HG03432 (cell line): ENCODE results near the gene WIPI1.
A peak's percentile ranks its signal among the peaks of the same experiment; 100 is the strongest.

Experiments used
- ATAC-seq: cut with Tn5 transposase; IDR thresholded peaks from one replicate; pipeline ENCODE4 v1.9.1; 2021; ENCODE audit warnings: mild to moderate bottlenecking, moderate library complexity; ENCODE audit not compliant: unreplicated experiment

The WIPI1 gene

DNA sequence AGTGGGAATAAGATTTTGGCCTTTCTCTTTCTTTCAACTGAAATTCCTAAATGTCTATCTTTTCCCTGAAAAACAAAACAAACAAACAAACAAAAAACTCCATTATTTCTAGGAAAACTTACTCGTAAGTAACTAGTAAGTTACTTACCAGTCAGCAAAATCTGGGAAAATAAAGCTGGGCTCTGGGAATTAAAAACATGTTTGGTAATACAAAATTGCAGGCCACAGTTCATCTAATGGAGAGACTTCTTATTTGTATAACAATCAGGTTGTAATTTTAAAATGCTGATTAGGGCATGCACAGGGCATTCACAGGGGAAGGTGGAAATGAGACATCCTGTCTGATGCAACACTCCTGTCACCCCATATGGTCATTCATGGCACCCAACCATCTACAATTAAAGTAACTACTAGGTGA, 3.8 kb upstream of the WIPI1 start:
- no peak for ATAC-seq

DNA sequence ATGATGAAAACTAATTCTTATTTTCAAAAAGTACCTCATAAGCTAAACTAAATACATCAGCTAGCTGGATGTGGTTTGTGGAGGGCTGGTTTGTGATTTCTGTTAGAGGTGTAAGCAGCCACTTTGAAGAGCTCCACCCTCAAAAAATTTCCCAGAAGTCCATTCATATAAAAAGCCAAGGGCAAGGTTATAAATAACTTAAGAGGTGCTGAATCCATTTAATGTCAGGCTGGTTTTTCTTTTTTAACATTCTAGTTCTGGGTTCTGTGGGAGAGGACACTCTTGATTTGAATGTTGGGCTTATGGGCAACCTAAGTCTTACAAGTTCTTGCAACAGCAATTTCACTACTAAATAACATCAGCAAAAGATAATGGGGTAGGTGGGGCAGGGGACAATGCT, 3.4 kb upstream of the WIPI1 start:
- ATAC-seq = no peak

DNA sequence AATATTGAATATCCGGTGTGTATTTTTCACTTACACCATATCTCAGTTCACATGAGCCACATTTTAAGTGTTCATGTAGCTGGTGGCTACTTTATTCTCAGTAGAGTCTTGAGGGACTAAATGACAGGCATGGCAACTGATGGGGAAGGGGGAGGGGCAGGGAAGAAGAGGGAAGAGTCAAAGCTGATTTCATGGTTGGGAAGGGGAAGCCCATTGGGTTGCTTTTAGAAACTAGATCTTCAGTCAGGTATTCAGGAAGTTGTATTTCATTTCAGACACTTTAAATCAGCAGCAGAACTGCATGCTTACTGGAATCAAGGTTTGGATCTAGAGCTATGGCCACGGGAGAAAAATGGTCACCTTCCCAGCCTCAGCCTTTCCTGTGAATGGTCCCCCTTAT, 2.9 kb upstream of the WIPI1 start:
- no peak for ATAC-seq

DNA sequence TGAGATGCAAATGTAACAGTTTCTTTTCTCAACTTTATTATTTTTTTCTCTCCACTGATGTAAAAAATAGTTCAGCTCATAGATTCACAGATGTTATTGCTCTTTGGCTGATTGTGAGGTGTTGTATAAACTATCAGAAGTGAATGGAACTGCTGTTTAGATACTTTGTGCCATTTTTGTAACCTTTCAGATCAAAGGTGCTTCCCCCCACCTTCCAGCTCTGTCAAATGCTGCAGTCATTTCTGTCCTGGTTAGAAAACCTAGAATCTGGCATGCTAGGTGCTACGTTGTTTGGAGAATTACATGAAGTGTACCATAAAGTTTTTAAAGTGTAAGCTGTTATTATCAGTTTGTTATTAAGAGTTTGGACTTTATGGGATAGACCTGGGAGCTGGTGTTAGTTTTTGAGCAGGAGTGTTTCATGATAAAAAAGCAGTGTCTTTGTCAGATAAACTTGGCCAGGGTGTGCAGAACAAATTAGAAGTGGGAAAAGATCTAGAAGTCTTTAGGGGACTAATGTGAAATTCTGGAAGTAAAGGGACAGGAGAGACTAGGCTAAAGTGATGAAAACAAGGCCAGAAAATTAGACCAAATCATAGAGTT, 1.8 kb upstream of the WIPI1 start:
- peak; percentile 28 for ATAC-seq

DNA sequence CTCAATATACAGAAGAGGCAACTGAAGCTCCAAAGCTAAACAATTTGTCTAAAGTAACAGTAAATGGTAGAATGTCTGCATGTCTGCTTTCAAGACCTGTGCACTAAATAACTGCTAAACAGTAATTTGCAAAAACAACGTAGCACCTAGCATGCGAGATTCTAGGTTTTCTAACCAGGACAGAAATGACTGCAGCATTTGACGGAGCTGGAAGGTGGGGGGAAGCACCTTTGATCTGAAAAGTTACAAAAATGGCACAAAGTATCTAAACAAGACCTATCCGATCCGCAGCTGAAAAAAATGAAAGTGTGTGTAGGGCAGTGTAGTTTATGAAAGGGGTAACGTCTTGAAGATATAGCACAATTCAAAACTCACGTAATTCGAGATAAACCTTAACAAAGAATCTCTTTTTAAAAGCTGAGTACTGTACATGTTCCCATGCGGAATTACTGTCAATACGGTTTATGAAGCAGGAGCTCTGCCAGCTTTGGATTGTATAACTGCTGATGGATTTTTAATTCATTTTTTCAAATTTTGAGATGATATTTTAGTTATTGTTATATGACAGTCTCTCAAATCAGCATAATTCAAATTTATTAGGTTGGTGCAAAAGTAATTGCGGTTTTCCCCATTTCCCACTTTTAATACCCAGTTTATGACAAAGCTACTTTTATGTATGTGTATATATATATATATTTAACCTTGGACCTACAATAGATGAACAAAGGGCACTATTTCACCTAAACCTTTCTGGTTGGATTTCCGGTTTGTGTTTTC, 1.2 kb upstream of the WIPI1 start:
- no peak for ATAC-seq

DNA sequence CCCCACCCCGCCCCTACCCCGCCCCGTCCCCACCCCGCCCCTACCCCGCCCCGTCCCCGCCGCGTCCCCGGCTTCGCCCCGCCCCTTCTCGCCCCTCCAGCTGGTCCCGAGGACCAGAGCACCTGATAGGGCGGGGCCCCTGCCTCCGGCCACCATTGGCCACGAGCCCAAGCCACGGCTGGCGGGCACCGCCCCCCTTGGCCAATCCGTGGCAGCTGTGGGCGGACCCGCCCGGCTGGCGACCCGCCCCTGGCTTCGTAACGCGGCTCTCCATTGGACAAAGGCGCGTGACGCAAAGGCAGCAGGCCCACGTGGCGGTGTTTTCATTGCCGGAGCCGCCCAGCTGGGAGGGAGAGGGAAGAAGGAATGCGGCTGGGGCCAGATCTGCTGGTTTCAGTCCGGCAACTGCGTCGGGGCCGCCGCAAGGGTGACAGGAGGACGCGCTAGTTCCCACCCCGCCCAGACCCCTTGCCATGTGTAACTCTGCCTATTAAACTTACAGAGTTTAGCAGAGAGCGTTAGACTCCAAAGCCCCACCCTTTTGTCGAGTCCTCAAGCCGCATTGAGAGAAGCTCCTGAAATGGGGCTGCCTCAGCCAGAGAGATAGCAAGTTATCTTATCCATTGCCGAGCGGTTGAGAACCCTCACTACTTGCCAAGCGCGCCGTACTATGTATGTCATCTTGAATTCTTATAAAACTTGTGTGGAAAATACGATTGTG, 403 bp upstream of the WIPI1 start:
- peak; percentile 79 for ATAC-seq

DNA sequence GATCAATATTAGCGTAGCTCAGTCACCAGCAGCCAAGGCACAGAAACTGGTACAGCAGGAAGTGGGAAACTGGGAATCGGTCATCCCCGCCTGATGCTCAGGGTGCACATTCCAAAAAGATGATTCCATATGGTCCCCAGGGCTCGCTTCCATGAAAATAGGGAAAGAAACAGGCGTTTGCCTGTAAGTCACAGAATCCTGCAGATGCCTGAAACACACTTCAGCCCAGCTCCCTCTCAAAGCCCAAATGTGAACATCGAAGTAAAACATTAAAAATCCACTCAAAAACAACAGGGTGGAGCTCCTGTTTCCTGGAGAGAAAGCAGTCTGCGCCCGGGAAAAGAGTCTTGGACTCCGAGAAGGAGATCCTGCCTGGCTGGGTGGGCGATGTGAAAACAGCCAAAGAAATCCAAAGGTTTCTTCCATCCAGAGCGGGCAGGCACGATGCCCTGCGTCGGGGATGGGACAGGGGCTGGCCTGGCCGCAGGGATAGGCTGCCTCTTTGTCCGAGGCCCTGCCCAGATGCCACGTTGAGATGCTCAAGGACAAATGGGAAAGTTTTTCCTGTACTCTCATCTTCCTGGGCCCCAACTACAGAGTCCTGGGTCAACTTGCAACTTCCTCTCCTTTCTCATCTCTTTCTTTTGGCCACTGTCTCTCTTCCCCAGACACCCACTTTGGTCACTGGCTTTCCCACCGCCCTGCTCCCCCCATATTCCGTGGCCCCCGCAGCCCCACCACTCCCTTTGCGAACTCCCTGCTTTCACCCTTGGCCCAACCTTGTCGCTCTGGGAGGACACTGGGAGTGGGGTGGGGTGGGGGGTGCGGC, 743 bp downstream of the WIPI1 start:
- no peak for ATAC-seq

DNA sequence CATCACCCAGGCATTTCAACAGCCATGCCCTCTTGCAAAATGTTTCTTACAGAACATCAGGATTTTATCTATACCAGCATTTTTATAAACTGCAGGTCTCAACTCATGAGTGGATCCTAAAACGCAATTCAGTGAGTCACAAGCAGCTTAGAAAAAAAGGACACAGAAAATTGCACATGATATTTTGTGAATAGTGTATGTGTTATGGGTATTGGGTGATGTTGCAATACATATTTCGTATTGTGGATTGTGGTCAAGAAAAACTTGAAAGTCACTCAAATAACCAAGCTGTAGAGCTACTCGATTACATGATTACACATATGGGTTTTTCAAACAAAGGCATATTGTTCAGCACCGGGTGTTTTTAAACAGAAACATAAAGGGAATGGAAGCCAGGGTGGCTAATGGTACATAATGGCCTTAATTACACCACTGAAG, 1.4 kb downstream of the WIPI1 start:
- ATAC-seq = no peak

DNA sequence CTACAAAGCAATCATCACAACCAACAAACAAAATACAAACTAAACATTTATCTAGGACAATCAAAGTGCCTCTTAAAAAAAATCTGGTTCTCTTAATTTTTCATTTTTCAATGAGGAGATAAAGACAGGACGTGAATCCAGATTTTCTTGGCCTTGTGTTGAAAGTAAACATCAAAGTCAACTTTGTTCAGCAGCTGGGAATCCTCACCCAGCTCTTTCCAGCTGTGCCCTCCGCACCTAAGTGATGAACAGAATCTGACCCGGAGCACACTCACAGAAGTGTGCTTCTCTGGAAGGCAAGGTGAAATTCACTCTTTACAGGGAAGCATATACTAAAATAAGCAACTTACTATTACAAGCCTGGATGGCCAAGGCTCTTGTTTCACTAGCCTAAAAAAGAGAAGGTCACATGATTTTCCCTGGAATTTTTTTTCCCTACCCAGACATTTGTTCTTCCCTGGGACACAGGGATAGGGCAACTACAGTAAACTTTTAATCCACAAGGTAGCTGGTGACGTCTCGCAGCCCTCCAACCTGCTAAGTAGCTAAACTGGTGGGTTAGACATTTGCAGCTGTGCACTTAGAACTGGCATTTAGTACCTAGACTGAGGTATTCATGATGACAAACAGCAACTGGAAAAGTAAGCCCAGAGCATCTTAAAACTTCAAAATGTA, 3.2 kb downstream of the WIPI1 start:
- ATAC-seq = no peak

DNA sequence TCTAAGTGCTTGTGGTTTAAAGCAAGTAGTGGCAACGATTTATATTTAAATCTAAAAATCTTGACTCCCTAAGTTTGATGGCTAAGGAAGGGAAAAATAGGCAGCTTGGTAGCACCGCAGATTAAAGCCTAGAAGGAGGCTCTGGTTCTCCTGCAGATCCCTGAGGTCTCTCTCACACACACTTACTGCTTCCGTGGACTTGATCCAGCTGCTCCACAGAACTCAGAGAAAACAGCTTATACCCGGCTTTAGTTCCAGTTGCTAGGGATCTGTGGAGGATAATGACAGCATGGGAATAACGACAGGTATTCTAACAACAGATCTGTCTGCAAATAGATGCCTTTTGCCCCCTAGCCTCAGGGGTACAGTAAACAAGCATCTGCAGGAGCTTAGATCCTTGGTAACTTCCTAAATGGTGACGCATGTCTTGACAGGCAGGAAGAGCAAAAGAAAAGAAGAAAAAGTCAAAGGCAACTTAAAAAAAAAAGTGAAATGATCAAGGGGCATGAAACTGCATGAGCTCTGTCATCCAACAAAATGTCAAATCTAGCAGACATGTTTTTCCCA, 4.5 kb downstream of the WIPI1 start:
- no peak for ATAC-seq

DNA sequence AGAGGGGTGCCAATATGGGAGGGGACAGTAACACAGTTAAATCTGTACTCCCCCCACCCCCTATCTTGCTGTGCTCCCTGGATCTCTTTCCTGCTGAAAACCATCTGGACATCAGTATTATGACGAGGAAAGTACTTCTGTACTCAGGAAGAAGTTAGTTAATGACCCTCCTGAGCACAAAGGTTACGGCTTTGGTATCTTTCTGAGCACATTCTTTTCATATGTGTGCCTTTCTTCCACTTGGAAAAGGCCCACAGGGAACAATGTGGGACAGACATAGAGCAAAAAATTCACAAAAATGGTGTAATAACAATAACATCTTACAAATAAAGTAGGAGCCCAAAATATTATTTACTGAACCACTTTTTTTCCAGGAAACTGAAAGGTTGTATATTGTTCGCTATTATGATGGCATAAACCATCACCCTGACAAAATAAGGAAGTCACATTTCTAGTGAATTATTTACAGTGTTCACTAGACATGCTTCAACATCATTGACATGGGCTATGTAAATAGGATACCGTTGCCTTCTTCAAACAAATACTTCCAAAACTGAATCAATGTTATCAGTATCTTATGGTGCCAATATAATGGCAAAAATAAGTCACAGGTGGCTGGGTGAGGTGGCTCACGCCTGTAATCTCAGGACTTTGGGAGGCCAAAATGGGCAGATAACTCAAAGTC, 5.5 kb downstream of the WIPI1 start:
- ATAC-seq = no peak

DNA sequence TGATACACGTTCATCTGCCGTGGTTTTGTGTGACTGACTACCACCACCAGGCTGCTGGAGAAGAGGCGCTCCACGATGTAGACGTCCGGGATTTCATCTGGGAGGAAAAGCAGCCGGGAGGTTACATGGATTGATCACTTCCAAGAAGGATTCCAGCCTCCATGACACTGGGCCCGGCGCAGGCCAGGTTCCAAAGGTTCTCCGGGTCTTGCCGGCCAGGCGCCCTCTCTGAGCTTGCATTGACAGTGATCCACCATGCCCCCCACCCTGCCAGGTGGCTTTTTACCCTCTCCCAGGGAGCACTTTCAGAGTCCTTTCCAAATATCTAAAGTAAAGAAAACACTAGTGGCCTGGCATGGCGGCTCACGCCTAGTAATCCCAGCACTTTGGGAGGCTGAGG, 6.5 kb downstream of the WIPI1 start:
- no peak for ATAC-seq

DNA sequence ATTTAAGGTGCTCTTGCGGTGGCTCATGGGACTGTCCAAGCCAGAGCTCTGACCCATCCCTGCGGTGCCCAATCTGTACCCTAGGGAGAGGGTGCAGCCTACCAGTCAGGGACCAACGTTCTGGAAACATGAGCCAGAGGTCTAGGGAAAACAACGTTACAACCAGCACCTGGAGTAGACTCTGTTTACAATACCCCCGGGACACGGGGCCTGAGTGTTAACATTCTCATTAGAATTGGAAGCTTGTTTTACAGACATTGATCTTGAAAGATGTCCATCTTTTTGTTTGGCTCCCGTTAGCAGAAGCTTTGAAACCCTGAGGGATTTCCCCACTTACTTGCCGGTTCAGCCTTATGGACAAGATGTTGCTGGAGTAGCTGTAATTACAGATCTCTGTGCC, 6.9 kb downstream of the WIPI1 start:
- ATAC-seq = no peak

DNA sequence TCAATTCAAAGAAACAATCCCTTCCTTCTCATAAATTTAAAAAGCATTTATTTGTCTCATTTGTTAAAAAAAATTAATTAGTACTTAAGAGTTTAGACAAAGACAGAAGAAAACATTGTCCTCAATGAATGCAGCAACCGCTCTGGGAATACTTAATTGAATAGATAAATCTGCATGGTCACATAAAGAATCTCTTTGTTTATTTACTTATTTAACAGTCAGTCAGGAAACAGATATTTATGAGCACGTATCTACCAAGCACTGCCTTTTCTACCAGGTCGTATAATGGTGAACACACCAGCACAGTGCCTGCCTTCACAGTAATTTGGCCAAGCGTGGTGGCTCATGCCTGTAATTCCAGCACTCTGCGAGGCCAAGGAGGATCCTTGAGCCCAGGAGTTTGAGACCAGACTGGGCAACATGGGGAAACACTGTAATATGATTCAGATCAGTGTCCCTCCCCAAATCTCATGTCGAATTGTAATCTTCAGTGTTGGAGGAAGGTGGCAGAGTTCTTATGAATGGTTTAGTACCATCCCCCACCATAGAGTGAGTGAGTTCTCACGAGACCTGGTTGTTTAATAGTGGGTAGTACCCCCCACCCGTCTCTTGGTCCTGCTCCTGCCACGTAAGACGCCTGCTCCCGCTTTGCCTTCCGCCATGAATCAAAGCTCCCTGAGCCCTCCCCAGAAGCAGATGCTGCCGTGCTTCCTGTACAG, 8.1 kb downstream of the WIPI1 start:
- ATAC-seq = no peak

DNA sequence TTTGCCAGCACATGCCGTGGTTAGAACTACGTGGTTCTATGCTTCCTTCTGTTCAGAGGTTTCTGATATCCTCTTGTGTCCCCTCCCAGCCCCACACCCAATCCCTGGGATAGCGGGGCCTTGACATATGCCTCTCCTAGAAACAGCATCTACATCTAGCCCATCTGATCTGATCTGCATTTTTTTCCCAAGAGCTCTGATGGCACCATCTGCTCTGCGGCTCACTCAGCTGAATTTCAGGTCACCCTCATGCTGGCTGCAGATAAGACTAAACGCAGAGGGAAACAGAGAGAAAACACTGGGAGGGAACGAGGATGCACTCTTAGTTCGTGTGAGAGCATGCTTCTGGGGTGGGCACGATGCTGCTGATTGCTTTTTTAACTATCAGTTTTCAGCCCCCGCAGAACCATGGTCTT, 10.7 kb downstream of the WIPI1 start:
- no peak for ATAC-seq

DNA sequence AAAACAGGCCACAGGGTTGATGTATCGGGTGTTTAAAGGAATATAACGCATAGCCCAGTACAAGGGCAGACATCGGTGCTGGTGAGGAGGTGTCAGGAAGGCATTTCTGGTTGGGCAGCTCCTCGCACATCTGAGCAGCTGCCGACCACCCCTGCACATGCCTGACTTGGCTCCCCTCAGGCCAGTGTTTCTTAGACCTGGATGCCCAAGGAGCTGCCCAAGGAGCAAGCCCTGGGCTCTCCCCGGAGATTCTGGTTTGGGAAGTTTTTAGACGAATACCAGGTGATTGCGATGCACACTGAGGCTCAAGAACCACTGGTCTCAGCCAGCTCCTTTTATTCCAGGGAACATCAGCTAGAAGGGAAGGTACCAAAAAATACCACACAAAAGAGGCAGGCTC, 11.6 kb downstream of the WIPI1 start:
- ATAC-seq = no peak

DNA sequence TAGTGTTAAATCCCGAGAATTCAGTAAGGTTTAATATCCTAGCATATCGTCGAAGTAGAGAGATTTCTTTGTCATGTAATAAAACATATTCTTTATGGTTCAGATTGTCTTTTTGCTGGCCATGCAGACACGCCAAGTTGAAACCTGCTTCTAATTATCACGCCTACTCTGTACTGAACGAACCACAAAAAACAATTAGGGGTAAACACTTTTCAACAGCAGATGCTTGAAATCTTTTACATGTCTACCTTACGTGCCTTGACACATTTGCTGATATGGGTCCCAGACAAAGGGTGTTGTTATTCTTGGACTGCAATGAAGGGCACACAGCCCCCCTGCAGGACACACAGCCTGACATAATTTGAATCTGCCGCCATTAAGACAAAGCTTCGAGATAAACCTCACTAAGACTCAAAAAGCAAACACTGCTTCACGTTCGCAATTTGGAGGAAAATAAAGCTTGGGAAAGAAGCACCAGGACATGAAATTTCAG, 13.3 kb downstream of the WIPI1 start:
- no peak for ATAC-seq

DNA sequence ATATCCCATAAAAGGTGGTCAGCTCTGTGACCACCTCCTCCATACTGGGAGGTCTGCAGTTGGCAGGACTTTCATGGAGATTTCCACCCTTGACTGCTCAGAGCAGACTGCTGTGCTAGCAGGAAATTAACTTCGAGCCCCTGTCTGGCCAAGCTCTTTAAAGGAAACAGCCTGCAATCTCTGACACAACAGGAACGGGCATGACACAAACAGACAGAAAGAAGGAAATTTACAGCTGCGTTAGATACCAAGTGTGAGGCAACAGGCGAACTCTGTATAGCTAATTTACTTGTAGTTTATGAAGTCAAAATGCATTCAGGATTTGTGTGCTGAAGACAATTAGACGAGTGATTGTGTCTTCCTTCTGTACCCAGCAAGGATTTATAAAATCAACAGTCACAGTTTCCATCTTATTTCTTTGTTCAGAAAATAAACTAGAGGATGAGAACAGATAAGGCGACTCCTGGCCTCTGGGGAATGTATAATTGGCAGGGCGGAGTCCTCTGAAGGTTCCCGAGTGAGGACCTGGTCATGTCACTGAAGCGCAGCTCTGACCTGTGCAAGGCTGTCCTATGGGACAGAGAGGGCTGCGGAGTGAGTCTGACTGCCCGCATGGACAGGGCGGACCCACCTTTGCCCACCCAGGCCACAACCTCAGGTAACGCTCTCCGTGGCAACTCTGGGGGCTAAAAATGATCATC, 16.1 kb downstream of the WIPI1 start:
- no peak for ATAC-seq
